HG03066 (cell line): Measurements from ENCODE around the gene GRIA4.

ENCODE experiments used
- ATAC-seq: cut with Tn5 transposase; IDR thresholded peaks from one replicate; pipeline ENCODE4 v1.9.1; 2021; ENCODE audit warnings: low read depth; ENCODE audit not compliant: unreplicated experiment

GRIA4 gene

DNA sequence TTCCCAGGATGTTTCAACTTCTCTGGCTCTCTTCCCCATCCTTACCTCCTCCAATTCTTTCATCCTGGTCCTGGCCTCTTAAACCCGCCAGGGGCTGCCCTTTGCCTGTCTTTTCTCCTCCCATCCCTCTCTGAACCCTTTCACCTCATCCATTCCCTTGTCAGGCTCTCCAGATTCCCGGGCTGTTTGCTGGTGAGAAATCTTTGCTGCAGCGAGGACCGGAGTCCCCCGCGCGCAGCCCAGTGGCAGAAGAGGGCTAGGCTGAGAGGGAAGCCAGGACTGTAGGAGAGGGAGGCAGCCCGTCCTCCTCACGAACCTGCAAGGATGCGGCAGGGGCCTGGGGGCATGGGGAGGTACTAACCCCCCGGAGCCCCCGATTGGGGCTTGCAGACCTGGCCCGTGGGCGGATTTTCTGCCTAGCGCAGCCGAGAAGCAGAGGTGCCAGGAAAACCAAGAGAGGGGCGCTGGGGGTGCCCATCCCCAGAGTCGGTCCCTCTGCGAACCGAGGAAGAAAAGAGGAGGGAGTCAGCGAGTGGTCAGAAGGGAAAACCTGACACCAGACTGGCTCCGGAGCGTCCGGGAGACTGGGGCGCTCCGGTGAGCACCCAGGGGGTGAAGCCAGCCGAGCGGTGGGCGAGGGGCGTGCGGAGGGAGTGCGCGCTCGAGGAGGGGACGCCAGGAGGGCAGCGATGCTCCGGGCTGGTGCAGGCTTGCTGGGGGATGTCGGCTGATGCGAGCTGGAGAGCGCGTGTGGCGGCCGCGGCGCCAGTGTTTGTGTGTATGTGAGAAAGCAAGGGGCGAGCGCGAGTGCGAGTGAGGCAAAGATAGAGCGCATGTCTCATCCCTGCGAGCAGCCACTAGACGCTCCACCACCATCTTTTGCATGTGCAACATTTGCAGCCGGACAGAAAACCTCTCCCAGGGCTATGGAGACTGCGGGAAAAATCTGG lies at the start of gene GRIA4:
GRIA4 (plus strand) TSS at position 242 of the 950 bp plus-strand sequence. CDS start 925 bp downstream, outside the sequence.
- ATAC-seq: no peak

DNA sequence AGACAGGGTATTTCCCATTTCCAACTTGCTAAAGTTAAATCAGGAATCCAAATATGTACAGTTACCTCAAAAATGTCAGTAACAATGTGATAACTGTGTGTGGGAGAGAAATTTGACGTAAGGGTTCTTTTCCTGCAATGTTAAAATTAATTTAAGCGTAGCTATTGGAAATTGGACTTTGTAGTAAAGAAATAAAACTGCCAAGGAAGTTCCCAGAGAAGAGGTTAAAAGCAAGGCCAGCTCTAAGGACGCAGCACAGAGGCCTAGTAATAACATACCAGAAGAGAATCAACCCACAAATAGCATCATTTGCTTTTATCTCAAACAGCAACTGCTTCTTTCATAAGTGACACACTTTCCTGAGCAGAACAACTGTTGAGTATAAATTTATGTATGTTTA lies 36.8 kb upstream of the GRIA4 start:
- no peak for ATAC-seq

DNA sequence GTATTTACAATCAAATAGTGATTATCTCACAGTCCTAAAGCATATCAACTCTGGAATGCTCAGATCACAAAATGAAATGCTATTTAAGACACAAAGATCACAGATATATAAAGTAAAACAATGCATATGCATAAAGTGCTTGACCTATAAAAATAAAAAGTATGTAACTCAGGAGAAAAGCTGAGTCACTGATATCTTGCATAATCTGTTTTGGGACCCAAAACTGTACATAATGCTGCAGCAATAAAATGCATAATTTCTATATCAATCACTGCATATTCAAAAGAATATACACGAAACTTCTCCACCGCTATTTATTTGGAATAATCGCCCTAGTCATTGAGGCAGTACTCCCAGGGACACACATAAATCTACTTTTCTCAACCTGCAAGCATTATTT lies 34.9 kb upstream of the GRIA4 start:
- ATAC-seq: no peak

DNA sequence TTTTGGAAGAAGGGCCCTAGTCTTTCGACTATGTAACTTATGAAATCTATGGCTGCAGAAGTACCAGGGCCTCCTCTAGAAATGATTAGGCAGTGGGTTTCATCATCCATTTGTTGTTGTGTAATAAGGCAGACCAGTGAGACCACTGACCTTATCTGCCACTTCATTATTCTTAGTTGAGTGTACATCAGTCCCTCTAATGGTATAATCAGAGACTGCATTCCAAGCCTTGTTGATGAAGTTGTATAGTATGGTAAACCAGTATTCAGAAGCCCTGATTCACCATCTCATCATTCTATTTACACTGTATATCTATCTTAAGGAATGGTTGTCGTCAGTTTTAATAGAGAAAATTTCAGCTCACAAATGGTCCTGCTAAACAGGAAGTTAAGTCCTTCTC lies 32.2 kb upstream of the GRIA4 start:
- ATAC-seq: no peak

GRCh38 chr11:105579111-105579510 lies 30.8 kb upstream of the GRIA4 start:
- ATAC-seq: no peak

DNA sequence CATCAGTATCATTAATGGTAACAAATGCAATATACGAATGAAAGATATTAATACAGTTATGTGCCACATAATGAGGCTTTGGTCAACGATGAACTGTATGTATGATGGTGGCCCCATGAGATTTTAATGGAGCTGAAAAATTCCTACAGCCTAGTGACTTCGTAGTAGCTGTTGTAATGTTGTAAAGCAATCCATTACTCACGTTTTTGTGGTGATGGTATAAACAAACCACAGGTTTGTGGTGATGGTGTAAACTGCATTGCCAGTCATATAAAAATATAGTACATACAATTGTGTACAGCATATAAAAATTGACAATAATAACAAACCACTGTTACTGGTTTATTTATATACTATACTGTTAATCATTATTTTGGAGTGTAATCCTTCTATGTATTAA lies 27.4 kb upstream of the GRIA4 start:
- ATAC-seq: no peak

- no peak for ATAC-seq
These were observed 21.9 kb upstream of the GRIA4 start for GRCh38 chr11:105588001-105588400.

- no peak for ATAC-seq
These were observed 20.5 kb upstream of the GRIA4 start for GRCh38 chr11:105589346-105589745.

GRCh38 chr11:105592035-105592434 lies 17.8 kb upstream of the GRIA4 start:
- ATAC-seq: no peak

DNA sequence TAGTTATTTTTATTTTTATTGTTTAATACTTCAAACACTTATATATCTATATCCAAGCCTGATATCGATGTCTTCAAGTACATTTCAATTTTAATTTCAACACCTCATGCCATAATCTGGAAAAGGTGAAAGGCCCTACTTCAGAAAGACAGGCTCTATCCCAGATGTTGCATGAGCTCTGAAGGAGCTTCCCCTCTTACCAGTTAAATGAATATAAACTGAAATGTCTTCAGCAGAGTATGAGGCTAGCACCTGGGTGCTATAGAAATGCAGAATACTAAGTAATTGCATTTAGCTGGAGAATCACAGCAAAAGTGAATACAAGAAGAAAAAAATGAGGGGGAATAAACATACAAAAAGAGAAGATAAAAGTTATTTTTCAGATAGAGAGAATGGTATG lies 11.5 kb upstream of the GRIA4 start:
- ATAC-seq: no peak

- ATAC-seq: no peak
These were observed 6.7 kb upstream of the GRIA4 start for GRCh38 chr11:105603156-105603555.

GRCh38 chr11:105609341-105609781 lies 512 bp upstream of the GRIA4 start:
- ATAC-seq: peak; percentile 52

DNA sequence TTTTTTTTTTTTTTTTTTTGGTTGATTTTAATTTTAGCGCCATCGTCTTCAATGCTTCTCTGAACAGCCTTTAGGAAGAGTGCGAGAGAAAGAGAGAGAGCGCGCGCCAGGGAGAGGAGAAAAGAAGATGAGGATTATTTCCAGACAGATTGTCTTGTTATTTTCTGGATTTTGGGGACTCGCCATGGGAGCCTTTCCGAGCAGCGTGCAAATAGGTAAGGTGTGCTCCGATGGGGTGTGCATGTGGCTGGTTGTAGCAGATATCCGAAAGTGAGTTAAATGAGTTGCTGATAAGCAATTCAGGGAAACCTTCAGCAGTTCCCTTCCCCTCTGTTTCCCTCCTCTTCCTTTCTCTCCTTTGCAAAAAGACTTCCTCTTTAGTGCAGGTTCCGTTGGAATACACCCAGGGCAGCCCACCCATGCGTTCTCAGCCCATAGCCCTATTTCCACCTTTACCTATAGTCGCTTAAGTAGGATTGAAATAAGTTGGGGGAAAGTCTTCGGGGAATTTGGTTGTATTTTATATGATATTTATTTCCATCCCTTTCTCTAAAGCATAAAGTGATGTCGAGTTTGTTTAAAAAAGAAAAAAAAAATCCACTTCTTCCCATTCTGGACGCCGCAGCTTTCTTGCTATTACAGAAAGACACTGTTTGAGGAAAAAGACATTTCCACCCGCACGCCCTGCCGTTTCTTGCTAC lies 1.1 kb downstream of the GRIA4 start:
- no peak for ATAC-seq

DNA sequence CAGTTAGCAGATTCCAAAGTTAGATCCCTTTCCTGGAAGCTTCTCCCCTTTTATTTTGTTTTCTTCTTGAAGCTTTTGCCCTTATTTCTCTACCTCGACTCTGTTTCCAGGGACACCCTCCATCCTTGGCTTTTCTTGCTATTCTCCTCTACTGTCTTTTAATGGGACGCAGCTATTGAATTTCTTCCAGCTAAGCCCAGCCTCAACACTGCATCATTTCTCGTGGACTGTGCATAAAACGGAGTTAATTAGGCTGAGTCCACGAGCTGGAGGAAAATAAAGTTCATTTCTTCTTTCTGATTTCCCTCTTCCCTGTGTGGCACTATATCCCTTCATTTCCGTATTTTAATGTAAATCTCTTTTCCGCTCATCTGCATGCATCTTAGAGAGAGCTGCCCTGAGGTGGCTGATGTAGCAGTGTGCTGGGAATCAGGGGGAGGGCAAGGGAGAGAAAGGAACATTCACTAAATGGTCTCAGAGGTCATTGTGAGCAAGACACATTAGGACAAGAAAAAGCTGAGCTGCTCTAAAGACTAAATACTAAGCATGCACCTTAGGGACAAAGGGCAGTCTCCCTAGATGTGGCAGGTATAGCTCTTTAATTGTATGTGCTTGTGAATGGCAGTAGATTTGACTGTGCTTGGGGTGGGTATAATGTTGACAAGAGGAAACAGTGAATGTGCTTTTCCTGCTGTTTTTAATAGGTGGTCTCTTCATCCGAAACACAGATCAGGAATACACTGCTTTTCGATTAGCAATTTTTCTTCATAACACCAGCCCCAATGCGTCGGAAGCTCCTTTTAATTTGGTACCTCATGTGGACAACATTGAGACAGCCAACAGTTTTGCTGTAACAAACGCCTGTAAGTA lies 1.9 kb downstream of the GRIA4 start:
- no peak for ATAC-seq

DNA sequence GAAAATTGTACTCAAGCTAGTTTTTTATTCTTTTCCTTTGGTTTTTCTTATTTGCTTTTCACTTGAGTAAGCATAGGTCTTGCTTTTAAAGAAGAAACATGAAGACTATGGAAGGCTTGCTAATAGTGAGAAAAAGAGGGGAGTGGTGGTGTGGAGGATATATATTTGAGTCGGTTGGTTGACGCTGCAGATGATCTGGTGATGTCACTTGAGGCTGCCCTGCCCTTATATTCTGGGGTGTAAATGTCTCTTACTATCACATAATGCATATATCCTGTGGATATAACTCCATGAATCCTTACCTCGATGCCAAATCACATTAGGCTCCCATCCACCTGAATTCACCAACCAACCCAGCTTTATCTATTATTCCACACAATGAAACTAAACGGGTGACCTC lies 2.9 kb downstream of the GRIA4 start:
- no peak for ATAC-seq

GRCh38 chr11:105613183-105613582 lies 3.3 kb downstream of the GRIA4 start:
- ATAC-seq: no peak

DNA sequence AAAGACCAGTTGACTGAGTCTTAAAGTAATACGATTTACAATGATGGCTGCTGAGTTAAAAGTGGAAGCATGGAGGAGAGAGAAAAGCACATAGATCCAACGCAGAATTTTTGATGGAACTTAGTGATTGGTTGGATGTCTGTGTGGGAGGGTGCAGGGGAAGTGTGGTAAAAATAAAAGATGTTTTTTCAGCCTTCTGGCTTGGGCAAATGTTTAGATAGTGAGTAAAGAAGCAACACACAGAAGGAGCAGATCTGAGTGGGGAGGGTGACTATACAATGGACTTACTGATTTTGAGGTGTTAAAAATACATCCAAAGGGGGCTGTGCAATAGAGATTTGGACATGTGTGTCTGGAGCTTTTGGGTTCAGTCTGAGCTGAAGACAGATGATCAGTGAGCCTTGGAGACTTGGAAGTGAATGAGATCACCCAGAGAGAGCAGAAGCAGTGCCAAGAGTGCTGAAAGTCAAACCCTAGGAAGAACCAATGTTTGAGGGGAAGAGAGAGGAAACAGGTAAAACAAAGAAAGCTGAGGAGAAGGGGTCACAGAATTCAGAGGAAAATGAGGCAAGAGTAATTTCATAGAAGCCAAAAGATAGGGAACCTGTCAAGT lies 8.6 kb downstream of the GRIA4 start:
- no peak for ATAC-seq

DNA sequence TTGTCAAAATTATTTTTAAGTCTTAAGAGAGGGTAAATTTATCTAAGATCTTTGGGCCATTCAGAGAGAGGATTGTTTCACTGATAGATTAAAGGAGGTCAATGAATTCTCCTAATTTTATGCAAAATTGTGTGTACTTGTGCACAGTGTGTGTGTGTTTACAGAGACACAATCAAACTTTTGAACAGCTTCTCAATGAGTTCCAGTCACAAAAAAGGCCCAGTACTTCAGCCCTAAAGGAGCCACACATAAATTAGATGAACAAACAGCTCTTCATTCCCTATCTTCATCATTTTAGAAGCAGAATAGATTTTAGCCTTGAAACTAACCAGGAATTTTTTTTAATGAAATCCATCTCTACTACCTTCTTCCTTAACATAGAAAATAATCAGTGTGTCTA lies 9.7 kb downstream of the GRIA4 start:
- ATAC-seq: no peak

- ATAC-seq: no peak
These were observed 12.1 kb downstream of the GRIA4 start for GRCh38 chr11:105622016-105622415.

DNA sequence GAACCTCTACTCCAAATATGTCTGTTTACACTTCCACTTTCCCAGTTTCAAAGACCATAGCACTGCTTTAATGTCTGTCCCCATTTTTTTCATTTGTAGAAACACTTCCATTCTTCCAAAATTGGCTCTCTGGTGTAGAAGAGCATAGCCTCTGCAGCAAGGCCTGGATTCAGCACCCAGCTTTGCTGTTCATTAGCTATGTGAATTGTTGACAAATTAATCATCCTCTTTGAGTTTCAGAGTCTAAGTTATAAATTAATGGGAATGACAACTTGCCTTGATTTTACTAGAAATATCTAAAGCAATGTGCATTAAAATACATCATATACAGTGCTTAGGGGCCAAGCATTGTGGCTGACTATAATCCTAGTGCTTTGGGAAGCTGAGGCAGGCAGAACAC lies 22.4 kb downstream of the GRIA4 start:
- no peak for ATAC-seq
